ENCODE data around the gene SSH2. TPM values are rescaled to one million over a fixed set of nuclear protein-coding genes. Genes with fewer than 3 reads are reported as not detected.

Gene SSH2
- total RNA-seq, 2 experiments from 2014 or later, result 62.9 to 65.8 TPM

- Mint-ChIP-seq H3K4me3 (no peak overlapping the region), H3K27me3 (no peaks in the 10 kb centered on the region), H3K36me3 (ENCODE audit: low read depth) (no peaks in the 10 kb centered on the region), H3K27ac (no peak overlapping the region), H3K9me3 (no peaks in the 10 kb centered on the region), H3K4me1 (no peaks in the 10 kb centered on the region)
- CTCF ChIA-PET, result no interaction called here
- DNase-seq, result no peak
- POLR2A ChIA-PET, result no interaction called here
Observed at GRCh38 chr17:29837531-29837930, 92.5 kb downstream of the SSH2 start.

DNA sequence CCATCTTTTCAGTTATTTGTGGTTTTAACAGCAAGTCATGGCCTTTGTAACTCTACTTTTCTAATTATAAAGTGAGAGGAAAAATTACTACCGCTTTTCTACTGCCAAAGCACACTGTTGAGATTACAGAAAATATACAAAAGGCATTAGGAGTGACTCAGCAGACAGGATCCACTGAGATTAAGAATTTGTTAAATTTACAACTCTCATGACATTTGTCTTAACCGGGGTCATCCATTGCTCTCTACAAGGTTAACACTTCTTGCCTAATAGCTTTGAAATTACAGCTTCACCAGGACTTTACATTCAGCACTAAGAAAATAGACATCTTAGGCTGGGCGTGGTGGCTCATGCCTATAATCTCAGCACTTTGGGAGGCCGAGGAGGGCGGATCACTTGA is 93.4 kb downstream of the SSH2 start:
- no peak overlapping the region for H3K27ac Mint-ChIP-seq
- no peak overlapping the region for H3K4me3 Mint-ChIP-seq
- ChIA-PET POLR2A (interaction anchor here (1.7 kb wide), 1 partner anchor 95 kb away, joined by 5 read pairs; no protein-coding TSS in a partner anchor), CTCF (interaction anchor here (0.6 to 1.2 kb wide), 3 partner anchors 9 to 94 kb away, joined by 3 read pairs; no protein-coding TSS in a partner anchor)
- H3K36me3 Mint-ChIP-seq (ENCODE audit: low read depth), result no peaks in the 10 kb centered on the region
- no peaks in the 10 kb centered on the region for H3K4me1 Mint-ChIP-seq
- DNase-seq, result no peak
- no peaks in the 10 kb centered on the region for H3K9me3 Mint-ChIP-seq
- H3K27me3 Mint-ChIP-seq, result no peaks in the 10 kb centered on the region

- CTCF ChIA-PET, result interaction anchor here (1.0 to 1.2 kb wide), 2 partner anchors 8 to 95 kb away, joined by 3 read pairs; no protein-coding TSS in a partner anchor
- H3K27ac Mint-ChIP-seq, result no peak overlapping the region
- H3K27me3 Mint-ChIP-seq, result no peaks in the 10 kb centered on the region
- H3K4me3 Mint-ChIP-seq, result no peak overlapping the region
- no peaks in the 10 kb centered on the region for H3K9me3 Mint-ChIP-seq
- no peaks in the 10 kb centered on the region for H3K4me1 Mint-ChIP-seq
- no peaks in the 10 kb centered on the region for H3K36me3 Mint-ChIP-seq (ENCODE audit: low read depth)
- DNase-seq, result no peak
- POLR2A ChIA-PET, result interaction anchor here (1.7 kb wide), 1 partner anchor 96 kb away, joined by 5 read pairs; no protein-coding TSS in a partner anchor
Observed at GRCh38 chr17:29835435-29836351, 94.3 kb downstream of the SSH2 start.

- CTCF ChIA-PET, result no interaction called here
- Mint-ChIP-seq H3K36me3 (ENCODE audit: low read depth) (no peaks in the 10 kb centered on the region), H3K27me3 (no peaks in the 10 kb centered on the region), H3K27ac (no peak overlapping the region), H3K4me1 (no peaks in the 10 kb centered on the region), H3K9me3 (no peaks in the 10 kb centered on the region), H3K4me3 (no peak overlapping the region)
- no peak for DNase-seq
- POLR2A ChIA-PET, result no interaction called here
Observed at GRCh38 chr17:29833801-29834200, 96.2 kb downstream of the SSH2 start.

DNA sequence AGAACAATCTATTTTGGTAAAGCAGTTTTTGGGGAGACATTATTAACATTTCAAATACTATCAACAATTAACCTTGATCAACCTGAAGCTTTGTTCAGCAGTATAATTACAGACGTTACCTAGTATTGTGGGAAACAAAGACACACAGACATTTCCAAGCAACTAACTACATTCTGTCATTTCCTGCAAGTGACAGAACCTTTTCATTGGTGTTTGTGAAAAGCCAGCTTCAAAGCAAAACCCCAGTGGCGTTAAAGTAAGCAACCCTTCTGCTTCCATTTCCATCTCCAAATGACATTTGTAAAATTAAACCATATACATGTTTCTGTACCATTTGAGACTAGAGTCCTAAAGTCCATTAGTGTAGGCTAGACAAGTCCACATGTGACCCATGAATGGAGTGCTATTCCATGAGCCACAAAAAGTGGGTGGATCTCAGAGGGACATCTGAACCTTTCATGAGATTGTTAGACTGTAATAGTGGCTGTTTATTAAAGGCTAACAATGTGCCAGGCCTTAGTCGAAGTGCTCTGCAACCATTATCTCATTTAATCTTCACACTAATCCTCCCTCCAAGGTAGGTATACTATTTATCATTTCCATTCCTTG is 101.2 kb downstream of the SSH2 start:
- H3K36me3 Mint-ChIP-seq (ENCODE audit: low read depth), result no peaks in the 10 kb centered on the region
- no peak overlapping the region for H3K4me3 Mint-ChIP-seq
- peaks cover 2% of the 10 kb centered on the region for H3K4me1 Mint-ChIP-seq
- no peak for DNase-seq
- ChIA-PET CTCF (interaction anchor here (1.1 to 4.3 kb wide), 4 partner anchors 21 to 211 kb away, joined by 3 to 19 read pairs (median 6); partner anchors contain the start of gene SSH2), POLR2A (no interaction called here)
- H3K9me3 Mint-ChIP-seq, result no peaks in the 10 kb centered on the region
- H3K27me3 Mint-ChIP-seq, result no peaks in the 10 kb centered on the region
- H3K27ac Mint-ChIP-seq, result no peak overlapping the region

GRCh38 chr17:29827179-29827578 is 102.8 kb downstream of the SSH2 start:
- ChIA-PET CTCF (interaction anchor here (0.8 to 4.3 kb wide), 3 partner anchors 9 to 209 kb away, joined by 3 to 19 read pairs (median 3); partner anchors contain the start of gene SSH2), POLR2A (no interaction called here)
- no peak for DNase-seq
- Mint-ChIP-seq H3K9me3 (no peaks in the 10 kb centered on the region), H3K27me3 (no peaks in the 10 kb centered on the region), H3K4me1 (peaks cover 2% of the 10 kb centered on the region), H3K27ac (no peak overlapping the region), H3K36me3 (ENCODE audit: low read depth) (no peaks in the 10 kb centered on the region), H3K4me3 (no peak overlapping the region)

- H3K9me3 Mint-ChIP-seq, result no peaks in the 10 kb centered on the region
- H3K4me3 Mint-ChIP-seq, result no peak overlapping the region
- no peaks in the 10 kb centered on the region for H3K27me3 Mint-ChIP-seq
- POLR2A ChIA-PET, result no interaction called here
- no peak overlapping the region for H3K27ac Mint-ChIP-seq
- peaks cover 2% of the 10 kb centered on the region for H3K4me1 Mint-ChIP-seq
- DNase-seq, result no peak
- H3K36me3 Mint-ChIP-seq (ENCODE audit: low read depth), result no peaks in the 10 kb centered on the region
- CTCF ChIA-PET, result no interaction called here
Observed at GRCh38 chr17:29826114-29826692, 103.8 kb downstream of the SSH2 start.

DNA sequence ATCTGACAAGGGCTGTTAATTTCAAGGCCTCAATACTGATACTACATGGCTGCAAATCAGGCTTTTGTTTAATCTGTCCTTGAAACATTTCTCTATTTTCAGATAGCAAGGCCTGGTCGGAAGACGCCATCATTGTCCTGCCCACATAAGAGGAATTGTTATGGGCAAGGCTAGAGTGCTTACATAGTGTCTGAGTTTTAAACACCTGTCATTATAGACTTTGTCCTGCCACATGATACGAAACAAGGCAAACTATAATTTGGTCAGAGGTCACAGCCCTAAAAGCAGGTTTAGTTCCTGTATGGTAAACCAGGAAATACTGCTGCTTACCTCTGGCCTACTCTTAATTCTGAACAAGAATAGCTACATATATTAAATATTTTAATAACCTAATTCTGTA is 104.4 kb downstream of the SSH2 start:
- no peak overlapping the region for H3K4me3 Mint-ChIP-seq
- CTCF ChIA-PET, result no interaction called here

DNA sequence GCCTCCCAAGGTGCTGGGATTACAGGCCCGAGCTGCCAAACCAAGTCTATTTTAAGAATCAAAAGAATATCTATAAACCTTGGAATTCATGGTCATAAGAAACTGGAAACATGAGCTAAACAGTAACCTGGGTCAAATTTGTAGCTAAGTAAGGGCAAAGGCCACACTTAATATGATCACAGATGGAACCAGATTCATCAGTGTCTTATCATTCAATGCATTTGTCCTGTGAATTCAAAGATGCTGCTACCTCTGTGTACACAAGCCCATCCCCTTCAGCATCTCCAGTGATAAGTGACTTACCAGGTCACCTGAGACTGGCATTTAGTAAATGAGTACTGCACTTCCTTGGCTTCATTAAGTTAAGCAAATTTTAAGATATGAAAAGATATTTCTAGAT is 108.1 kb downstream of the SSH2 start:
- Mint-ChIP-seq H3K27ac (no peak overlapping the region), H3K4me3 (no peak overlapping the region), H3K27me3 (no peaks in the 10 kb centered on the region), H3K36me3 (ENCODE audit: low read depth) (no peaks in the 10 kb centered on the region), H3K9me3 (no peaks in the 10 kb centered on the region), H3K4me1 (peaks cover 2% of the 10 kb centered on the region)
- CTCF ChIA-PET, result no interaction called here
- POLR2A ChIA-PET, result interaction anchor here (1.0 kb wide), 1 partner anchor 110 kb away, joined by 3 read pairs; no protein-coding TSS in a partner anchor
- DNase-seq, result no peak

More for the DNA sequence above, 104.4 kb downstream of the SSH2 start:
- POLR2A ChIA-PET, result no interaction called here
- no peak overlapping the region for H3K27ac Mint-ChIP-seq
- no peaks in the 10 kb centered on the region for H3K27me3 Mint-ChIP-seq
- H3K4me1 Mint-ChIP-seq, result peaks cover 2% of the 10 kb centered on the region
- no peaks in the 10 kb centered on the region for H3K36me3 Mint-ChIP-seq (ENCODE audit: low read depth)
- DNase-seq, result no peak
- no peaks in the 10 kb centered on the region for H3K9me3 Mint-ChIP-seq

DNA sequence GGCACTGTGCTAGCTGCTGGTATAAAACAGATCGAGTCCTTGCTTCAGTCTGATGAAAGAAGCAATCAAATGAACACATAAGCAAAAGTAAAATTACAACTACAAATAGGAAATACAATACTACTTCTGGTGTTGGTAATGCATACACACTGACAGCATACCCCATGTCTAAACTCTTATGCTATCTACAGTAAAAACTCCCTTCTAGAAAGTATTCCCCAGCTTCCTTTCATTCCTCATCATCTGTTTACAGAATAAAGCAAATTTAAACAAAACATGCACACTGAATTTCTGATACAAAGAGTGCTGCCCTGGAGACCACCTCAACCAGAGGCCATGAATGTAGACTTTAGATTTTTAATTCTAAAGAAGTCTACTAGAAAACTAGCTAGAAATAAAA is 109.6 kb downstream of the SSH2 start:
- H3K4me3 Mint-ChIP-seq, result no peak overlapping the region
- ChIA-PET CTCF (interaction anchor here (0.8 to 1.6 kb wide), 3 partner anchors 10 to 111 kb away, joined by 3 to 8 read pairs (median 4); no protein-coding TSS in a partner anchor), POLR2A (no interaction called here)
- no peaks in the 10 kb centered on the region for H3K9me3 Mint-ChIP-seq
- no peak for DNase-seq
- no peaks in the 10 kb centered on the region for H3K36me3 Mint-ChIP-seq (ENCODE audit: low read depth)
- peaks cover 2% of the 10 kb centered on the region for H3K4me1 Mint-ChIP-seq
- H3K27me3 Mint-ChIP-seq, result no peaks in the 10 kb centered on the region
- H3K27ac Mint-ChIP-seq, result no peak overlapping the region

- Mint-ChIP-seq H3K36me3 (ENCODE audit: low read depth) (no peaks in the 10 kb centered on the region), H3K27ac (no peak overlapping the region), H3K4me3 (no peak overlapping the region), H3K9me3 (no peaks in the 10 kb centered on the region), H3K4me1 (peaks cover 19% of the 10 kb centered on the region), H3K27me3 (no peaks in the 10 kb centered on the region)
- CTCF ChIA-PET, result interaction anchor here (0.7 to 11.1 kb wide), 36 partner anchors 12 to 1187 kb away, joined by 3 to 283 read pairs (median 5); partner anchors contain the start of gene SSH2
- POLR2A ChIA-PET, result interaction anchor here (1.3 to 1.4 kb wide), 2 partner anchors 120 to 123 kb away, joined by 4 to 21 read pairs; partner anchors contain the start of gene SSH2
- DNase-seq, result peak; percentile 72
Observed at GRCh38 chr17:29807520-29808361, 122.3 kb downstream of the SSH2 start.

GRCh38 chr17:29802246-29802645 is 127.8 kb downstream of the SSH2 start:
- DNase-seq, result no peak
- no peaks in the 10 kb centered on the region for H3K36me3 Mint-ChIP-seq (ENCODE audit: low read depth)
- H3K4me3 Mint-ChIP-seq, result no peak overlapping the region
- no peaks in the 10 kb centered on the region for H3K9me3 Mint-ChIP-seq
- POLR2A ChIA-PET, result no interaction called here
- H3K27ac Mint-ChIP-seq, result no peak overlapping the region
- no peaks in the 10 kb centered on the region for H3K27me3 Mint-ChIP-seq
- CTCF ChIA-PET, result interaction anchor here (11.1 kb wide), 1 partner anchor 131 kb away, joined by 283 read pairs; the partner anchor contains the start of gene SSH2
- no peaks in the 10 kb centered on the region for H3K4me1 Mint-ChIP-seq

All from activated CD4-positive, alpha-beta memory T cell treated with anti-CD3 and anti-CD28 coated beads, Interleukin-2, amount 10 ng/mL, durations not matched to agents 7 days and 5 days (primary cell).